ENCODE measurements around the gene NLRP11.

The NLRP11 gene

GRCh38 chr19:55831846-55832245 is at the start of gene NLRP11:
NLRP11 (minus strand) TSS chr19:55831999; CDS start chr19:55818174, 13,825 bp downstream.
- no peak for DNase-seq (ENCODE audit: low read depth in 2 of 2)

GRCh38 chr19:55877211-55877610 is 45.4 kb upstream of the NLRP11 start:
- DNase-seq (ENCODE audit: low read depth in 2 of 2), result no peak

DNA sequence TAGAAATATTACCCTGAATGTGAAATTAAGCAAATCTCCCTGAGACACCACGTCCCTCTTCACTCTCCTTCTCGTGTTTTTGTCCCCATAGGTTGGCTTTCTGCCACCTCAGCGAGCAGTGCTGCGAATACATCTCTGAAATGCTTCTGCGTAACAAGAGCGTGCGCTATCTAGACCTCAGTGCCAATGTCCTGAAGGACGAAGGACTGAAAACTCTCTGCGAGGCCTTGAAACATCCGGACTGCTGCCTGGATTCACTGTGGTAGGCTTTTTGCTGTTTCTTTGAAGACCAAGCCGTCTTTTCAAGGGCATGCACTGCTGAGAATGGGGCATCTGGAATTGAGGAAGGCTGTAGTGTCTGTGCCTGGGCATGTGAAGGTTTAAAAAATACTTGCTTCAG is 38.9 kb upstream of the NLRP11 start:
- no peak for DNase-seq (ENCODE audit: low read depth in 2 of 2)

DNA sequence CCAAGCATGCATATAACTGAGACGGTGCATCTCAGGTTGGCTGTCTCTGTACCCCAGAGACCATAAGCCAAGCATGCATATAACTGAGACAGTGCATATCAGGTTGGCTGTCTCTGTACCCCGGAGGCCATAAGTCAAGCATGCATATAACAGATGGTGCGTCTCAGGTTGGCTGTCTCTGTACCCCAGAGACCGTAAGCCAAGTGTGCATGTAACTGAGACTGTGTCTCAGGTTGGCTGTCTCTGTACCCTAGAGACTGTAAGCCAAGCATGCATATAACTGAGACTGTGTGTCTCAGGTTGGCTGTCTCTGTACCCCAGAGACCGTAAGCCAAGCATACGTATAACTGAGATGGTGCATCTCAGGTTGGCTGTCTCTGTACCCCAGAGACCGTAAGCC is 35.3 kb upstream of the NLRP11 start:
- DNase-seq (ENCODE audit: low read depth in 2 of 2), result no peak

GRCh38 chr19:55866521-55866920 is 34.7 kb upstream of the NLRP11 start:
- DNase-seq (ENCODE audit: low read depth in 2 of 2), result no peak

DNA sequence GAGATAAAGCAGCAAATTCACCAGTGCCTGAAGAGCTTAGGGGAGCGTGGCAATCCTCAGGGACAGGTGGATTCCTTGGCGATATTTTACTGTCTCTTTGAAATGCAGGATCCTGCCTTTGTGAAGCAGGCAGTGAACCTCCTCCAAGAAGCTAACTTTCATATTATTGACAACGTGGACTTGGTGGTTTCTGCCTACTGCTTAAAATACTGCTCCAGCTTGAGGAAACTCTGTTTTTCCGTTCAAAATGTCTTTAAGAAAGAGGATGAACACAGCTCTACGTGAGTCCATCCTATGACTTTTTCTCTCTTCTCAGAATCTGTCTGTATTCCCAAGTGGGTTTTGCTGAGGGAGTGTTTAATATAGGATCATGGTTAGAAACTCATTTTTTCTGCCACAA is 27.2 kb upstream of the NLRP11 start:
- DNase-seq (ENCODE audit: low read depth in 2 of 2), result no peak

DNA sequence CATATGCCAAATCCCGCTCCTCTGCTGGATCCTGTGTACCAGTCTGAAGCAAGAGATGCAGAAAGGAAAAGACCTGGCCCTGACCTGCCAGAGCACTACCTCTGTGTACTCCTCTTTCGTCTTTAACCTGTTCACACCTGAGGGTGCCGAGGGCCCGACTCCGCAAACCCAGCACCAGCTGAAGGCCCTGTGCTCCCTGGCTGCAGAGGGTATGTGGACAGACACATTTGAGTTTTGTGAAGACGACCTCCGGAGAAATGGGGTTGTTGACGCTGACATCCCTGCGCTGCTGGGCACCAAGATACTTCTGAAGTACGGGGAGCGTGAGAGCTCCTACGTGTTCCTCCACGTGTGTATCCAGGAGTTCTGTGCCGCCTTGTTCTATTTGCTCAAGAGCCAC is 26.6 kb upstream of the NLRP11 start:
- DNase-seq (ENCODE audit: low read depth in 2 of 2), result no peak

GRCh38 chr19:55857974-55858373 is 26.2 kb upstream of the NLRP11 start:
- DNase-seq (ENCODE audit: low read depth in 2 of 2), result no peak

DNA sequence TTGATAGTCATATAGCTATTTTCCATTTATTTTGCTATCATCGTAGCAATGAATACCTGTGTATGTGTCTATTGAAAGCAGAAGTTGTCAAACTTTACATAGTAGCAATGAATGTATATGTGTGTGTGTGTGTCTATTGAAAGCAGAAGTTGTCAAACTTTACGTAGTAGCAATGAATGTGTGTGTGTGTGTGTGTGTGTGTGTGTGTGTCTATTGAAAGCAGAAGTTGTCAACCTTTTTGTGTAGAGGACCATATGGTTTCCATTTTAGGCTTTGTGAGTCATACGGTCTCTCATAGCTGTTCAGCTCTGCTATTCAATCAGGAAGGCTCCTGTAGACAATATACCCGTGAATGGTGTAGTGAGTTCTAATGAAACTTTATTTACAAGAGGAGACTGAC is 25.4 kb upstream of the NLRP11 start:
- DNase-seq (ENCODE audit: low read depth in 2 of 2), result no peak

GRCh38 chr19:55855160-55855559 is 23.4 kb upstream of the NLRP11 start:
- no peak for DNase-seq (ENCODE audit: low read depth in 2 of 2)

GRCh38 chr19:55838906-55839305 is 7.1 kb upstream of the NLRP11 start:
- no peak for DNase-seq (ENCODE audit: low read depth in 2 of 2)

GRCh38 chr19:55838251-55838650 is 6.5 kb upstream of the NLRP11 start:
- DNase-seq (ENCODE audit: low read depth in 2 of 2), result no peak

DNA sequence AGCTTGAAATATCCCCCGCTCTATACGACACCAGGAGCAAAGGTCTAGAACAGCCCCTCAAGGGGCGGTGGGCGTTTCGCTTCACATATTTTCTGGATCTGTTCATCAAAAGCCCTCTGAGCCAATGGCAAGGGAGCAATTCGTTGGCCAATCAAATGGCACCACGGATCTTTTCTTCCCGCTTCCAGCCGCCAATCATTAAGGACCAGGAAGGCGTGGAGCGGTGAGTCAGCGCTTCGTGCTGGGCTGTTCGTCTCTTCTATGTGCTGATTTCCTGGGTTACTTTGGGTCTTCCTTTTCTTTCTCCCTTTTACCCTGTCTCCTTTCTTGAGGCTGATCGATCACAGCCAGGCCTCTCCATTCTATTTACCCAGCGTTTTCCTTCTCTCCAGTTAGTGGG is 4.5 kb upstream of the NLRP11 start, which contains the start of gene NLRP4:
Gene NLRP4, plus strand, starts transcription at position 201 of the 400 bp plus-strand sequence. CDS start 15,541 bp downstream, outside the sequence.
- no peak for DNase-seq (ENCODE audit: low read depth in 2 of 2)

- DNase-seq (ENCODE audit: low read depth in 2 of 2), result no peak
These were observed 877 bp upstream of the NLRP11 start for GRCh38 chr19:55832676-55833075.

DNA sequence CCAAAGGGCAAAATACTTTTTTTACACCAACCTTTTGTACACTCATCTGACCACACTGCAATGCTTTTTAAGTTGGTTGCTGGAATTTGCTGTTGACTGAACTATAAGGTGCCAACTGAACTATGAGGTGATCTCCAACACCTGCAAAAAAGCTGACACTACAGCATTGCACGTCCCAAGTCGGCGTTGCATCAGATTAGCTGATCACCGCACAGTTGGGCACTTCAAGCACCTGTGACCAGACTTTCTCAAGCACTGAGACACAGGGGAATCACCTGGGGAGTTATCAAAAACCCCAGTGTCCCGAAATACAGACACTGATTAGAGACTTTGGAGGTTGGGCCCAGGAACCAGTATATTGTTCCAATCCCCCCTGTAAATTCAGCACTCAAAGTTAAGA is 1.1 kb downstream of the NLRP11 start:
- DNase-seq (ENCODE audit: low read depth in 2 of 2), result no peak

DNA sequence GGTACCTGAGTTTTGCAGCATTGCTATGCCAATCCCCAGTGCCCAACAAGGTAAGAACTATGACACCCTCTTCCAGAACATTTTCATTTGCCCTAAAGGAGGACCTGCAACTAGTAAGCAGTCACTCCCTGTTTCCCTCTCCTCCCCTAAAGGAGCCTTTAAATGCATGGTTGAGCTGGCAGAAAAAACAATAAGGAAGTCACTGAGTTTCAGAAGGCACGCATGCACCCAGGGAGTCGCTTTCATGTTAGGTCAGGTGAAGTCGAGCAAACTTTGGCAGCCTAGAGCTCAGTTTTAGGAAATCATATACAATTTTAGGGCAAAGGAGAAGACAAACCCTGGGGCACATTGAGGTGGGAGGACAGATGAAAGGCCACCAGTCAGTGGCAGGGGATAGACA is 11.8 kb downstream of the NLRP11 start:
- no peak for DNase-seq (ENCODE audit: low read depth in 2 of 2)

DNA sequence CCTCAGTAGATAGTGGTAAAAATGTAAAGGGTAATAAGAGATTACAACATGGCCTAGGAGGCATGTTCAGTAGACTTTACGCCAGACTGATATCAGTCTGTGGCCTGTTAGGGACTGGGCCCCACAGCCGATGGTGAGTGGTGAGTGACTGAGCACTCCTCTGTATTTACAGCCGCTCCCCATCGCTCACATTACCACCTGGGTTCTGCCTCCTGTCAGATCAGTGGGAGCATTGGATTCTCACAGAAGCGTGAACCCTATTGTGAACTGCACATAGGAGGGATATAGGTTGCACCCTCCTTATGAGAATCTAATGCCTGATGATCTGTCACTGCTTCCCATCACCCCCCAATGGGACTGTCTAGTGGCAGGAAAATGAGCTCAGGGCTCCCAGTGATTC is 17.9 kb downstream of the NLRP11 start:
- DNase-seq (ENCODE audit: low read depth in 2 of 2), result no peak

GRCh38 chr19:55812449-55812848 is 19.4 kb downstream of the NLRP11 start:
- DNase-seq (ENCODE audit: low read depth in 2 of 2), result no peak

DNA sequence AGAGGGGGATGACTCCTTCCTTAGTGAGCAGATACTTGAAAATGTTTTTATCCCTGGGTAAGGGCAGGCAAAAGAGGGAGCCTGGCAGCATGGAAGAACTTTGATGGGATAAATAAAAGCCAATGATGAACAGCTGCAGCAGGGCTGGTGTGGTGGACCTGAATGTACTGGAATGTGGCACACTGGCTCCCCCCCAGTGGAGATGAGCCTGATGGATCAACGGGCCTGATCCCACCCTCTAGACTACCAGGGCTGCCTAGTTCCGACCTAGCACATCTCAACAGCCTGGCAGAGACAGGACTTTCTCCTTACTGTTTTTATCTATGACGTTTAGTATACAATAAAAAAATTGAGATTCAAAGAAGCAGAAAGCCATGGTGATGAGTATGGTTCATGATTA is 20.5 kb downstream of the NLRP11 start:
- no peak for DNase-seq (ENCODE audit: low read depth in 2 of 2)

- no peak for DNase-seq (ENCODE audit: low read depth in 2 of 2)
These were observed 22.3 kb downstream of the NLRP11 start for GRCh38 chr19:55809381-55810058.

DNA sequence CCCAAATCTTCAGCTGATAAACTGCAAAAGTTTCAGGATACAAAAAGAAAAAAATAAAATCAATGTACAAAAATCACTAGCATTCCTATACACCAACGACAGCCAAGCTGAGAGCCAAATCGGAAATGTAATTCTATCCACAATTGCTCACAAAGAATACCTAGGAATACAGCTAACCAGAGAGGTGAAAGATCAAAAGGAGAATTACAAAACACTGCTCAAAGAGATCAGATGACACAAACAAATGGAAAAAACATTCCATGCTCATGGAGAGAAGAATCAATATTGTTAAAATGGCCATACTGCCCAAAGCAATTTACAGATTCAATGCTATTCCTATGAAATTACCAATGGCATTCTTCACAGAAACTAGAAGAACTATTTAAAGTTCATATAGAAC is 29.5 kb downstream of the NLRP11 start:
- DNase-seq (ENCODE audit: low read depth in 2 of 2), result no peak

DNA sequence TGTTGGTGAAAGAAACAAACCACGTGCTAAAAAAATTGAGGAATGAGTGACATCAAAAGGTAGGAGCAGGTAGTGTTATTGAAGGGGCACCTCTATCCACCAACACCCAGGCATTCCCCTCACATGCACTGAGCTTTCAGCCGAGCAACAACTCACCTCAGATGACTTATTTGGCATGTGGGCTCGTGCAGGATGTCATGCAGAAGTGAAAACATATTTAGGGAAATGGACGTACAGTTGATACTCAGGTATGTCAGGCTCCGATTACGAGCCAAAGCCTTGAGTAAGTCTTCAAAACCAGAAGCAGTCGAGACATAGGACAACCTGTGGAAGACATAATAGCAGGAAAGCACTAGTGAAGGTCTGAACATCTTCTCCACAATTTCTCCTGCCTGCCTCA is 30.4 kb downstream of the NLRP11 start:
- no peak for DNase-seq (ENCODE audit: low read depth in 2 of 2)

- DNase-seq (ENCODE audit: low read depth in 2 of 2), result no peak
These were observed 36.8 kb downstream of the NLRP11 start for GRCh38 chr19:55795021-55795420.

DNA sequence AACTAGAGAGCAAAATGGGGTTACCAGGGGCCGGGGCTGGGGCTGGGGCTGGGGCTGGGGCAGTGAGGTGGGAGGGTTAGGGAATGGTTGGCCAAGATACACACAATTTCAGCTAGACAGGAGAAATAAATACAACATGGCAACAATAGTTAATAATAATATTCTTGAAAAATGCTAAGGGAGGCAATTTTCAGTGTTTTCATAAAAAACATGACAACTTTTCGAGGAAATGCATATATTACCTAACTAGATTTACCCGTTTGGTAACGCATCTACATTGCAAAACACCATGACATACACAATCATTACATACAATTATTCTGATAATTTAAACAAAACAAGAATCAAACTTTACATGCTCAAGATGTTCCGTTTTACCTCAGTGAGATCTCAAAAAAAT is 50.7 kb downstream of the NLRP11 start:
- no peak for DNase-seq (ENCODE audit: low read depth in 2 of 2)
